Measurements from ENCODE around the gene GUCY2D.

GRCh38 chr17:8064561-8065019 is 62.2 kb downstream of the GUCY2D start:
- TF ChIP-seq EZH2 (IDR thresholded peaks at IDR 0.05) = no peak
- no peak for TF ChIP-seq FOXP2 (optimal IDR thresholded peaks at IDR 0.05; ENCODE audit: control extremely low read depth, extremely low read length, insufficient read depth)
- TF ChIP-seq POLR2AphosphoS5 (IDR thresholded peaks at IDR 0.05; ENCODE audit: borderline replicate concordance, low read depth, low read length) = no peak

Data from SK-N-MC (cell line).